Measurements from ENCODE around the gene DTD2.

DTD2 gene

GRCh38 chr14:31405106-31405505, 52.2 kb downstream of the DTD2 start:
- no peak for DNase-seq

GRCh38 chr14:31403707-31404106, 53.6 kb downstream of the DTD2 start:
- DNase-seq = no peak

GRCh38 chr14:31402764-31403439, 54.4 kb downstream of the DTD2 start:
- no peak for DNase-seq

- DNase-seq = no peak
Observed at GRCh38 chr14:31401369-31401932, 55.9 kb downstream of the DTD2 start.

- no peak for DNase-seq
Observed at GRCh38 chr14:31400031-31400638, 57.2 kb downstream of the DTD2 start.
